ES-I3 (cell line): ENCODE results near the gene PRKG1.

Experiments used
- H3K36me3 ChIP-seq: 2 replicates; pipeline ENCODE4 v1.6.1; 2013; ENCODE audit warnings: mild to moderate bottlenecking, low read length, control low read depth, moderate library complexity; ENCODE audit not compliant: insufficient read depth
- H3K4me1 ChIP-seq: 2 replicates; pipeline ENCODE4 v1.6.1; 2013; ENCODE audit warnings: mild to moderate bottlenecking, control low read depth, low read length; ENCODE audit not compliant: insufficient read depth
- H3K9ac ChIP-seq: 2 replicates; pipeline ENCODE4 v1.6.1; 2013; ENCODE audit warnings: low read depth, mild to moderate bottlenecking, low read length, moderate library complexity
- H3K9me3 ChIP-seq: 2 replicates; pipeline ENCODE4 v1.6.1; 2013; ENCODE audit warnings: mild to moderate bottlenecking, low read length, moderate library complexity; ENCODE audit not compliant: control insufficient read depth, insufficient read depth

Gene PRKG1

GRCh38 chr10:51285601-51286000, 211.3 kb downstream of the PRKG1 start:
- Histone ChIP-seq H3K9ac (no peak overlapping the region), H3K9me3 (no peaks in the 10 kb centered on the region), H3K36me3 (no peaks in the 10 kb centered on the region), H3K4me1 (no peaks in the 10 kb centered on the region; the same call in 1 of the 2 replicates)

GRCh38 chr10:51288511-51288910, 214.2 kb downstream of the PRKG1 start:
- Histone ChIP-seq H3K36me3 (no peaks in the 10 kb centered on the region), H3K4me1 (no peaks in the 10 kb centered on the region; the same call in 1 of the 2 replicates), H3K9me3 (no peaks in the 10 kb centered on the region), H3K9ac (no peak overlapping the region)

GRCh38 chr10:51289519-51289918, 215.2 kb downstream of the PRKG1 start:
- Histone ChIP-seq H3K9ac (no peak overlapping the region), H3K36me3 (no peaks in the 10 kb centered on the region), H3K4me1 (no peaks in the 10 kb centered on the region), H3K9me3 (no peaks in the 10 kb centered on the region)

- Histone ChIP-seq H3K9me3 (no peaks in the 10 kb centered on the region), H3K9ac (no peak overlapping the region), H3K36me3 (no peaks in the 10 kb centered on the region), H3K4me1 (no peaks in the 10 kb centered on the region)
Observed at GRCh38 chr10:51291961-51292360, 217.7 kb downstream of the PRKG1 start.

- no peaks in the 10 kb centered on the region for H3K9me3 ChIP-seq
- H3K36me3 ChIP-seq, result no peaks in the 10 kb centered on the region
- no peaks in the 10 kb centered on the region for H3K4me1 ChIP-seq
- H3K9ac ChIP-seq, result no peak overlapping the region
Observed at GRCh38 chr10:51297438-51297837, 223.2 kb downstream of the PRKG1 start.

GRCh38 chr10:51300617-51301304, 226.5 kb downstream of the PRKG1 start:
- Histone ChIP-seq H3K9ac (no peak overlapping the region), H3K36me3 (no peaks in the 10 kb centered on the region), H3K4me1 (no peaks in the 10 kb centered on the region), H3K9me3 (no peaks in the 10 kb centered on the region)

- Histone ChIP-seq H3K36me3 (no peaks in the 10 kb centered on the region), H3K9ac (no peak overlapping the region), H3K4me1 (no peaks in the 10 kb centered on the region), H3K9me3 (no peaks in the 10 kb centered on the region)
Observed at GRCh38 chr10:51301644-51302043, 227.4 kb downstream of the PRKG1 start.

- Histone ChIP-seq H3K9me3 (no peaks in the 10 kb centered on the region), H3K36me3 (no peaks in the 10 kb centered on the region), H3K4me1 (no peaks in the 10 kb centered on the region), H3K9ac (no peak overlapping the region)
Observed at GRCh38 chr10:51302316-51302715, 228.0 kb downstream of the PRKG1 start.

GRCh38 chr10:51308116-51308515, 233.8 kb downstream of the PRKG1 start:
- no peak overlapping the region for H3K9ac ChIP-seq
- no peaks in the 10 kb centered on the region for H3K36me3 ChIP-seq
- H3K4me1 ChIP-seq, result no peaks in the 10 kb centered on the region
- H3K9me3 ChIP-seq, result no peaks in the 10 kb centered on the region

GRCh38 chr10:51311228-51311627, 236.9 kb downstream of the PRKG1 start:
- H3K36me3 ChIP-seq, result no peaks in the 10 kb centered on the region
- no peaks in the 10 kb centered on the region for H3K9me3 ChIP-seq
- H3K4me1 ChIP-seq, result no peaks in the 10 kb centered on the region
- no peak overlapping the region for H3K9ac ChIP-seq

- H3K9ac ChIP-seq, result no peak overlapping the region
- no peaks in the 10 kb centered on the region for H3K4me1 ChIP-seq
- H3K9me3 ChIP-seq, result no peaks in the 10 kb centered on the region
Observed at GRCh38 chr10:51312817-51313216, 238.5 kb downstream of the PRKG1 start.

GRCh38 chr10:51313251-51313650, 239.0 kb downstream of the PRKG1 start:
- H3K4me1 ChIP-seq, result no peaks in the 10 kb centered on the region
- no peak overlapping the region for H3K9ac ChIP-seq
- no peaks in the 10 kb centered on the region for H3K36me3 ChIP-seq
- no peaks in the 10 kb centered on the region for H3K9me3 ChIP-seq

More at GRCh38 chr10:51312817-51313216, 238.5 kb downstream of the PRKG1 start:
- no peaks in the 10 kb centered on the region for H3K36me3 ChIP-seq

GRCh38 chr10:51313773-51314478, 239.6 kb downstream of the PRKG1 start:
- H3K9ac ChIP-seq, result no peak overlapping the region
- H3K36me3 ChIP-seq, result no peaks in the 10 kb centered on the region

GRCh38 chr10:51314481-51314880, 240.2 kb downstream of the PRKG1 start:
- Histone ChIP-seq H3K9ac (no peak overlapping the region), H3K4me1 (no peaks in the 10 kb centered on the region), H3K36me3 (no peaks in the 10 kb centered on the region), H3K9me3 (no peaks in the 10 kb centered on the region)

More at GRCh38 chr10:51313773-51314478, 239.6 kb downstream of the PRKG1 start:
- Histone ChIP-seq H3K4me1 (no peaks in the 10 kb centered on the region), H3K9me3 (no peaks in the 10 kb centered on the region)
